HG02981 (cell line): ENCODE data around the gene SLC35F3.
"Not testable (repeated sequence)": the region's sequence is repeated elsewhere in the genome, so short reads cannot be mapped to it uniquely, and the experiment has no call there.

Experiments
- ATAC-seq: cut with Tn5 transposase; IDR thresholded peaks from one replicate; pipeline ENCODE4 v1.9.1; 2021; ENCODE audit warnings: mild to moderate bottlenecking, moderate library complexity; ENCODE audit not compliant: unreplicated experiment

Gene SLC35F3

GRCh38 chr1:234176000-234176399 lies 271.5 kb downstream of the SLC35F3 start:
- no peak for ATAC-seq

- ATAC-seq, result not testable (repeated sequence)
Measured at GRCh38 chr1:234176847-234177246, 272.4 kb downstream of the SLC35F3 start.

- ATAC-seq, result no peak
Measured at GRCh38 chr1:234185438-234185837, 281.0 kb downstream of the SLC35F3 start.

GRCh38 chr1:234186037-234186688 lies 281.7 kb downstream of the SLC35F3 start:
- peak; percentile 57 for ATAC-seq

GRCh38 chr1:234188454-234188792 lies 283.9 kb downstream of the SLC35F3 start:
- ATAC-seq, result no peak

GRCh38 chr1:234197839-234198238 lies 293.4 kb downstream of the SLC35F3 start:
- ATAC-seq, result no peak

GRCh38 chr1:234199476-234200127 lies 295.1 kb downstream of the SLC35F3 start:
- ATAC-seq, result no peak

GRCh38 chr1:234200566-234200965 lies 296.1 kb downstream of the SLC35F3 start:
- ATAC-seq, result no peak

GRCh38 chr1:234201600-234201999 lies 297.1 kb downstream of the SLC35F3 start:
- ATAC-seq, result no peak

- ATAC-seq, result no peak
Measured at GRCh38 chr1:234205966-234206365, 301.5 kb downstream of the SLC35F3 start.

GRCh38 chr1:234206651-234207284 lies 302.3 kb downstream of the SLC35F3 start:
- ATAC-seq, result no peak

- ATAC-seq, result no peak
Measured at GRCh38 chr1:234208351-234208750, 303.9 kb downstream of the SLC35F3 start.

GRCh38 chr1:234208791-234209190 lies 304.3 kb downstream of the SLC35F3 start:
- ATAC-seq, result no peak

GRCh38 chr1:234210429-234210828 lies 306.0 kb downstream of the SLC35F3 start:
- ATAC-seq, result not testable (repeated sequence)

- ATAC-seq, result not testable (repeated sequence)
Measured at GRCh38 chr1:234211855-234212254, 307.4 kb downstream of the SLC35F3 start.

GRCh38 chr1:234212764-234213657 lies 308.5 kb downstream of the SLC35F3 start:
- peak; percentile 42 for ATAC-seq

- ATAC-seq, result no peak
Measured at GRCh38 chr1:234213658-234214128, 309.2 kb downstream of the SLC35F3 start.

- ATAC-seq, result peak; percentile 38
Measured at GRCh38 chr1:234214129-234214910, 309.8 kb downstream of the SLC35F3 start.

GRCh38 chr1:234214911-234215892 lies 310.7 kb downstream of the SLC35F3 start:
- no peak for ATAC-seq
